A549 treated with RU486 at 1 μM for 4 hours (cell line): ENCODE results near the gene PNPLA7. TPM values are rescaled to one million over a fixed set of nuclear protein-coding genes. Genes with fewer than 3 reads are reported as not detected.

Experiments
- total RNA-seq: library from RNA; stranded (reverse); fragments of 200-300 nt; extraction: Qiagen RNA extraction; gene quantifications from 5 replicates; pipeline ENCODE4 v1.2.3, GENCODE V29; 2022; ENCODE audit warnings: low read depth

PNPLA7 gene
- total RNA-seq, result 0.54 to 0.85 TPM (median 0.83 TPM) in 5 replicates

DNA sequence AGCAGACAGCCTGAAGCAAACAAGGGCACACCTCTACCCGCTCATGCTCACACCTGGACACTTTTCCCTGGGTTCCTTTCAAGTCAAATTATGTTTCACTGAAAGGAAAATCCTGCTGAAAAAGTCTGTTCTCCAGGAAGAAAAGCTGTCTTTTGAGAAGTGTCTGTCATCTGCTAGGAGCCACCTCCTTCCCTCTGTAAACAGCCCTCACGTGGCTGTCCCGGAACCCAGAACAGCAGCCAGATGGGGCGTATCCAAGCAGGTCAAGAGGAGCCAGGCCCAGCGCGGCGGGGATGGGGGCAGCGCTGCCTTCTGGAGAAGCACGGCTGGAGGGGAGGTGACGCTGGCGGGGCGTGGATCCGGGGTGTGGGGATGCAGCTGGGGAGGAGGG lies at the start of gene PNPLA7:
TSS of gene PNPLA7 (minus strand) at position 172 of the 391 bp plus-strand sequence. CDS start 205 bp downstream, outside the sequence.

GRCh38 chr9:137590469-137591383 lies 40.5 kb upstream of the PNPLA7 start, which contains the start of gene ZMYND19:
Gene ZMYND19 (minus strand): TSS chr9:137590512. CDS start chr9:137590263, 249 bp downstream.

DNA sequence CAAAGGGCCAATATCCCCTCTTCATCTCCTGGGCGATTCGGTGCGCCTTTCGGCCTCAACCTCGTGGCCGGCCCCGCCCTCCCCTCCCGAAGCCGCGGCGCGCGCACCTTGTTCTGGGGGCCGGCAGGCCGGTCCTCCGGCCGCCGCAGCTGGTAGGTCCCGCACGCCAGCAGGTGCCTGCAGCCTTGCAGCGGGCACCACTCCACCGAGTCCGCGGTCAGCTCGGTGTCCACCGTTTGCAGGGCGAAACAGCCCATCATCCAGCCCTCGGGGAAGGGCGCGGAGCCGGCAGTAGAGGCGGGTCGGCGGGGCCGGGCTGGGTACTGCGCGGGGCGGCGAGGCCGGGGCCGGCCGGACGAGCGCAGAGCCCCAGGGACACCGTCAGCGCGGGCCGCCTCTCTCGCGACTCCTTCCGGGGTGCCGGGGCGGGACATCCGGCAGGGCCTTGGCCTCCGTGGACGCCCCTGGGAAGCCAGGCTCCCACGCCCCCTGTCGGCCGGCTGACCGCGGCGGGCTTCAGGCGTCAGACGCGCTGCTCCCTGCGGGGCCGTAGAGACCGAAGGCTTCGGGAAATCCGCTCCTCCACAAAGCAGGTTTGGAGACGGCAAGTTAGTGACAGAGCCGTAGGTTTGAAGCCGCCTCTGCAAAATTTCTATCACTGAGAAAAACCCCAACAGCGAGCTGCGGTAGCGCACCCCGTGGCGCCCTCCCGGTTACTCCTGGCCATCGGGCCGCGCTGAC lies 28.5 kb upstream of the PNPLA7 start, which contains the start of gene DPH7:
TSS of gene DPH7 (minus strand) at position 408 of the 741 bp plus-strand sequence. CDS start at position 260, 148 bp downstream.

DNA sequence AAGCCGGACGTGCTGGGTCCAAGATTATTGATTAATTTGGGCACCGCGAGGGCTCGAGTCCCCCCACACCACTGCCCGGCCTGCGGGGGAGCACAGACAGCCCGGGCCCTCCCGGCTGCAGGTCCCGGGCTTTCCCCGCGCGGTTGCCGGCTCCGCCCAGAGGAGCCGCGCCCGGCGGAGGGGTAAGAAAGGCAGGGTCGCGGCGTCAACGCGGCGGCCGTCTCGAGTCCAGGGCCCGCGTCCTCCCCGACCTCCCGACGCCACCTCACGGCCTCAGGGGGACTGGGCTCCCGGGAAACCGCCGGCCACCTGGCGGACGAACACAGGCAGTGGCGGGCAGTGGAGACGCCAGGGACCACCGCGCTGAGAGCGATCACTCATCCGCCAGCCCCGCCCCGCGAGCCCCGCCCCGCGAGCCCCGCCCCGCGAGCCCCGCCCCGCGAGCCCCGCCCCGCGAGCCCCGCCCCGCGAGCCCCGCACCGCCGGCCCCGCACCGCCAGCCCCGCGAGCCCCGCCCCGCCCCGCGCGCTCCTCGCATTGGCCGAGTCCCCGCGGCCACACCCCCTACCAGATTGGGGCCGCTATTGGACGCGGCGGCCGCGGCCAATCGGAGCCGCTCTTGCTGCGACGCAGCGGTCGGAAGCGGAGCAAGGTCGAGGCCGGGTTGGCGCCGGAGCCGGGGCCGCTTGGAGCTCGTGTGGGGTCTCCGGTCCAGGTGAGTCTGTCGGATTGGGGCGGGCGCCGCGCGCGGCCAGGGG lies 1.2 kb upstream of the PNPLA7 start, which contains the start of gene MRPL41:
TSS of gene MRPL41 (plus strand) at position 616 of the 758 bp plus-strand sequence. CDS start 203 bp downstream, outside the sequence.

DNA sequence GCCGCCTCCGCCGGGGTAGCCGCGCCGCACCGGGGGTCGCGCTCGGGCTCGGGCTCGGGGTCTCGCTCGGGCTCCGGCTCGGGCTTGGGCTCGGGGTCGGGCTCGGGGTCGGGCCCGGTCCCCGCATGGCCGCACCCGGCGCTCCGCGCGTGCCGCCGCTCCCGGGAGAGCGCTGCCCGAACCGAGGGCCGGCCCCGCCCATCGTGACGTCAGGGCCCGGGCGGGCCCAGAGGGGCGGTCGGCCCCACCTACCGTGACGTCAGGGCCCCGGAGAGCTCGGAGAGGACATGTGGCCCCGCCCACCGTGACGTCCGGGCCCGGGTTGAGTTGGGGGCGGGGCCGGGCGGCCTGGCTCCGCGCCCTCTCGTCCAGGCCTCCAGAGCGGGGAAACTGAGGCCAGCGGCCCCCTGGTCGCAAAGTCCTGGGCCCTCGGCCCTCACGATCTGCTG lies 91.0 kb downstream of the PNPLA7 start, which contains the start of gene NSMF:
TSS of gene NSMF (minus strand) at position 183 of the 449 bp plus-strand sequence. CDS start 232 bp downstream, outside the sequence.

DNA sequence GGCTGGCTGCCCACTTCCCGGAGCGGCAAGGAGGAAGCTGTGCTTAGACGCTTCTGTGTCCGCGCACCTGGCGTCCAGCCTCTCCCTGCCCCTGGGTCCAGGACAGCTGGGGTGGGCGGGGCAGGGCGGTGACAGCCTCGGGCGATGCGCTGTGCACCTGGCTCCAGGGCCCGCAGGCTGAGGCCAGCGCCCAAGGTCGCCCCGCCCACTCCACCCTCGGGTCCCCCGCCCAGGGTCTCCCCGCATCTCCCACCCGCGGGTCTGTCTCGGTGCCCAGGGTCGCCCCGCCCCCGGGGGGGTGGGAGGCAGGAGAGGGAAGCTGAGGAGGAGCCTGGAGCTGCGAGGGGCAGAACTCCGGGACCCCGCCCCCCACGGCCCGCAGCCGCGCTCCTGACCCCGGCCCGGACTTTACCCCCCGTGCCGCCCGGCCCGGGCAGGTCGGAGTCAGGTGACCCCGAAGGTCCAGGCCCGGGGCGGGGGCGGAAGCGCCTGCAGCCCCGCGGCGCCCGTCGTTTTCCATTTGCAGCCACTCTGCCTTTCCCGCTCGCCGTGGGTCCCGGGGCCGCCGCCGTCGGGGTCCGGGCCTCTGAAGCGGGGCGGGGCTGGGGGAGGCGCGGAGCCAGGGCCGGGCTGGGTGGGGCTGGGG lies 108.8 kb downstream of the PNPLA7 start, which contains the start of gene ENTPD8:
TSS of gene ENTPD8 (minus strand) at position 69 of the 646 bp plus-strand sequence. CDS start 3,072 bp downstream, outside the sequence.

DNA sequence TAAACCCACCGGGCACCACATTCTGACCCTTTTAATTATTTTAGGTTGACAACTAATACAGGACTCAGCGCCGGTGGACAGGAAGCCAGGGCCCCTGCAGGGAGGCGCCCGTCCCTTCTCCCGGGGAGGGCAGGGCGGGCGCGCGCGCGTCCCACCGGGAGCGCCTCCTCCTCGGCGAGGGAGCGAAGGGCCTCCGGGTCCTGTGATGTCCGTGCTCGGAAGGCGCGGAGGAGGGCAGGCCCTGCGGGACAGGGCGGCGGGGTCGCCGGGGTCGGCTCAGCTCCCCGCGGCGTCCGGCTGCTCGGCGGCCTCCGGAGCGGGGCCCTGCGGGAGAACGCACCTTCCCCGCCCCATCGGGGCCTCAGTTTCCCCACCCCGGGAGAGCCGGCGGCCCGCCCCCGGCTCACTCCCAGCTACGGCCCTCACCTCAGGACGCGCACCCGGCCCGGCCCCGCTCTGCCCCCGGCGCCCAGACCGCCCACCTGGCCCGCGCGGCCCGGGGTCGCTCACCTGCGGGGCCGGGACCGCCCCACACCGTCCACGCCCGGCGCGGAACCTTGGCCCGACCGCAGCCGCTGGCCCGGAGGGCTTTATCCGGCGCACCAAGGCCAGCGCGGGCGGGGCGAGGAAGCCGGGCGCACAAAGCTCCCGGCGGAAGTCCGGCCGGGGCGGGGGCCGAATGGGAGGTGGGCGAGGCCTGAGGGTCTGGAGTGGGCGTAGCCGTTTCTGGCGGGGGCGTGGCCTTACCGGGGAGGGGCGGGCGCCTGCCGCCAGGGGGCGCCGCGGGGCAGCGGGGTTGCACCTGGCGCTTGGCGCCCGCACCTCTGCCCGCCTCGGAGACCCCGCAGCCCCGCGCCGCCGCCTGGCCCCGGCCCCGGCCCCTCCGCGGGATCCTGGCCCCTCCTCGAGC lies 127.3 kb downstream of the PNPLA7 start, which contains the start of the genes EXD3 and NOXA1:
TSS of gene EXD3 (minus strand) at position 559 of the 910 bp plus-strand sequence. CDS start 27,805 bp downstream, outside the sequence.
TSS of gene NOXA1 (plus strand) at position 790 of the 910 bp plus-strand sequence. CDS start 137 bp downstream, outside the sequence.

Other genes starting within 250 kb of the PNPLA7 start
- gene NRARP, start 248.1 kb downstream of the PNPLA7 start, total RNA-seq, result 3.9 to 9.5 TPM (median 7.7 TPM) in 5 replicates
- gene EXD3, start 127.2 kb downstream of the PNPLA7 start, total RNA-seq, result 4.0 to 7.3 TPM (median 5.5 TPM) in 5 replicates
- 1.1 to 2.4 TPM (median 1.7 TPM) in 5 replicates for gene NOXA1, start 127.0 kb downstream of the PNPLA7 start, total RNA-seq
- 0.15 to 0.31 TPM (median 0.20 TPM) in 5 replicates for gene ENTPD8, start 109.0 kb downstream of the PNPLA7 start, total RNA-seq
- 29.6 to 45.5 TPM (median 40.6 TPM) in 5 replicates for gene NSMF, start 91.1 kb downstream of the PNPLA7 start, total RNA-seq
- 53.0 to 92.3 TPM (median 89.7 TPM) in 5 replicates for gene MRPL41, start 1.5 kb upstream of the PNPLA7 start, total RNA-seq
- 22.0 to 30.8 TPM (median 25.4 TPM) in 5 replicates for gene DPH7, start 28.5 kb upstream of the PNPLA7 start, total RNA-seq
- 33.6 to 54.8 TPM (median 52.3 TPM) in 5 replicates for gene ZMYND19, start 40.1 kb upstream of the PNPLA7 start, total RNA-seq
- 19.3 to 30.4 TPM (median 28.1 TPM) in 5 replicates for gene ARRDC1, start 55.3 kb upstream of the PNPLA7 start, total RNA-seq
- 35.7 to 43.9 TPM (median 40.5 TPM) in 5 replicates for gene EHMT1, start 68.6 kb upstream of the PNPLA7 start, total RNA-seq